Measurements from ENCODE around the gene MRPL24. TPM values are rescaled to one million over a fixed set of nuclear protein-coding genes. Genes with fewer than 3 reads are reported as not detected.

MRPL24 gene
- total and polyA plus RNA-seq, 2 of the 13 experiments (the other 11 are each of a cell fraction or from before 2014, with no cell fraction given), result 38.1 to 42.9 TPM

GRCh38 chr1:156751757-156752481 lies 11.0 kb upstream of the MRPL24 start (continued):
- TF ChIP-seq, protein P1, sequence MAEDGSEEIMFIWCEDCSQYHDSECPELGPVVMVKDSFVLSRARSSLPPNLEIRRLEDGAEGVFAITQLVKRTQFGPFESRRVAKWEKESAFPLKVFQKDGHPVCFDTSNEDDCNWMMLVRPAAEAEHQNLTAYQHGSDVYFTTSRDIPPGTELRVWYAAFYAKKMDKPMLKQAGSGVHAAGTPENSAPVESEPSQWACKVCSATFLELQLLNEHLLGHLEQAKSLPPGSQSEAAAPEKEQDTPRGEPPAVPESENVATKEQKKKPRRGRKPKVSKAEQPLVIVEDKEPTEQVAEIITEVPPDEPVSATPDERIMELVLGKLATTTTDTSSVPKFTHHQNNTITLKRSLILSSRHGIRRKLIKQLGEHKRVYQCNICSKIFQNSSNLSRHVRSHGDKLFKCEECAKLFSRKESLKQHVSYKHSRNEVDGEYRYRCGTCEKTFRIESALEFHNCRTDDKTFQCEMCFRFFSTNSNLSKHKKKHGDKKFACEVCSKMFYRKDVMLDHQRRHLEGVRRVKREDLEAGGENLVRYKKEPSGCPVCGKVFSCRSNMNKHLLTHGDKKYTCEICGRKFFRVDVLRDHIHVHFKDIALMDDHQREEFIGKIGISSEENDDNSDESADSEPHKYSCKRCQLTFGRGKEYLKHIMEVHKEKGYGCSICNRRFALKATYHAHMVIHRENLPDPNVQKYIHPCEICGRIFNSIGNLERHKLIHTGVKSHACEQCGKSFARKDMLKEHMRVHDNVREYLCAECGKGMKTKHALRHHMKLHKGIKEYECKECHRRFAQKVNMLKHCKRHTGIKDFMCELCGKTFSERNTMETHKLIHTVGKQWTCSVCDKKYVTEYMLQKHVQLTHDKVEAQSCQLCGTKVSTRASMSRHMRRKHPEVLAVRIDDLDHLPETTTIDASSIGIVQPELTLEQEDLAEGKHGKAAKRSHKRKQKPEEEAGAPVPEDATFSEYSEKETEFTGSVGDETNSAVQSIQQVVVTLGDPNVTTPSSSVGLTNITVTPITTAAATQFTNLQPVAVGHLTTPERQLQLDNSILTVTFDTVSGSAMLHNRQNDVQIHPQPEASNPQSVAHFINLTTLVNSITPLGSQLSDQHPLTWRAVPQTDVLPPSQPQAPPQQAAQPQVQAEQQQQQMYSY (CRISPR knock-in tag; IDR thresholded peaks at IDR 0.05), result peak; percentile 54; the same call in 1 of the 2 replicates
- no peak for TF ChIP-seq ZNF775 (CRISPR knock-in tag; IDR thresholded peaks at IDR 0.05; ENCODE audit: borderline replicate concordance)
- peak; percentile 74 for TF ChIP-seq PATZ1 (CRISPR knock-in tag; IDR thresholded peaks at IDR 0.05)
- peak; percentile 83 for TF ChIP-seq ZNF788 (CRISPR knock-in tag; IDR thresholded peaks at IDR 0.05; ENCODE audit: borderline replicate concordance)
- no peak for TF ChIP-seq CBX1 (IDR thresholded peaks at IDR 0.05; ENCODE audit: low read depth)
- no peak for TF ChIP-seq ZC3H4 (CRISPR knock-in tag; IDR thresholded peaks at IDR 0.05; ENCODE audit: borderline replicate concordance)
- peak; percentile 74 for TF ChIP-seq SAP130 (CRISPR knock-in tag; IDR thresholded peaks at IDR 0.05; ENCODE audit: low read depth)
- peak; percentile 59; the same call in 1 of the 2 replicates for TF ChIP-seq THRA (CRISPR knock-in tag; IDR thresholded peaks at IDR 0.05; ENCODE audit: borderline replicate concordance)
- peak; percentile 70 for TF ChIP-seq HCFC1 (IDR thresholded peaks at IDR 0.05; ENCODE audit: low read depth, low read length)
- no peak for TF ChIP-seq ZZZ3 (CRISPR knock-in tag; IDR thresholded peaks at IDR 0.05; ENCODE audit: borderline replicate concordance)
- no peak for TF ChIP-seq ZBTB46 (CRISPR knock-in tag; IDR thresholded peaks at IDR 0.05; ENCODE audit: borderline replicate concordance)
- peak; percentile 64 for TF ChIP-seq KMT2A (CRISPR knock-in tag; IDR thresholded peaks at IDR 0.05)
- TF ChIP-seq, protein P2, sequence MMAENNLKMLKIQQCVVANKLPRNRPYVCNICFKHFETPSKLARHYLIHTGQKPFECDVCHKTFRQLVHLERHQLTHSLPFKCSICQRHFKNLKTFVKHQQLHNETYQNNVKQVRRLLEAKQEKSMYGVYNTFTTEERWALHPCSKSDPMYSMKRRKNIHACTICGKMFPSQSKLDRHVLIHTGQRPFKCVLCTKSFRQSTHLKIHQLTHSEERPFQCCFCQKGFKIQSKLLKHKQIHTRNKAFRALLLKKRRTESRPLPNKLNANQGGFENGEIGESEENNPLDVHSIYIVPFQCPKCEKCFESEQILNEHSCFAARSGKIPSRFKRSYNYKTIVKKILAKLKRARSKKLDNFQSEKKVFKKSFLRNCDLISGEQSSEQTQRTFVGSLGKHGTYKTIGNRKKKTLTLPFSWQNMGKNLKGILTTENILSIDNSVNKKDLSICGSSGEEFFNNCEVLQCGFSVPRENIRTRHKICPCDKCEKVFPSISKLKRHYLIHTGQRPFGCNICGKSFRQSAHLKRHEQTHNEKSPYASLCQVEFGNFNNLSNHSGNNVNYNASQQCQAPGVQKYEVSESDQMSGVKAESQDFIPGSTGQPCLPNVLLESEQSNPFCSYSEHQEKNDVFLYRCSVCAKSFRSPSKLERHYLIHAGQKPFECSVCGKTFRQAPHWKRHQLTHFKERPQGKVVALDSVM (CRISPR knock-in tag; IDR thresholded peaks at IDR 0.05), result no peak
- no peak for TF ChIP-seq ZNF850 (CRISPR knock-in tag; conservative IDR thresholded peaks at IDR 0.05)
- TF ChIP-seq, protein P3, sequence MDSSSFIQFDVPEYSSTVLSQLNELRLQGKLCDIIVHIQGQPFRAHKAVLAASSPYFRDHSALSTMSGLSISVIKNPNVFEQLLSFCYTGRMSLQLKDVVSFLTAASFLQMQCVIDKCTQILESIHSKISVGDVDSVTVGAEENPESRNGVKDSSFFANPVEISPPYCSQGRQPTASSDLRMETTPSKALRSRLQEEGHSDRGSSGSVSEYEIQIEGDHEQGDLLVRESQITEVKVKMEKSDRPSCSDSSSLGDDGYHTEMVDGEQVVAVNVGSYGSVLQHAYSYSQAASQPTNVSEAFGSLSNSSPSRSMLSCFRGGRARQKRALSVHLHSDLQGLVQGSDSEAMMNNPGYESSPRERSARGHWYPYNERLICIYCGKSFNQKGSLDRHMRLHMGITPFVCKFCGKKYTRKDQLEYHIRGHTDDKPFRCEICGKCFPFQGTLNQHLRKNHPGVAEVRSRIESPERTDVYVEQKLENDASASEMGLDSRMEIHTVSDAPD (CRISPR knock-in tag; IDR thresholded peaks at IDR 0.05), result 0 out of 2 replicates have a peak, but pooled peaks have one; percentile 34
- TF ChIP-seq PHF8 (CRISPR knock-in tag; IDR thresholded peaks at IDR 0.05), result peak; percentile 68

All from HepG2 (cell line).